ENCODE data around the gene ZNF264.
"Not testable (repeated sequence)": the region's sequence is repeated elsewhere in the genome, so short reads cannot be mapped to it uniquely, and the experiment has no call there.

ZNF264 gene

DNA sequence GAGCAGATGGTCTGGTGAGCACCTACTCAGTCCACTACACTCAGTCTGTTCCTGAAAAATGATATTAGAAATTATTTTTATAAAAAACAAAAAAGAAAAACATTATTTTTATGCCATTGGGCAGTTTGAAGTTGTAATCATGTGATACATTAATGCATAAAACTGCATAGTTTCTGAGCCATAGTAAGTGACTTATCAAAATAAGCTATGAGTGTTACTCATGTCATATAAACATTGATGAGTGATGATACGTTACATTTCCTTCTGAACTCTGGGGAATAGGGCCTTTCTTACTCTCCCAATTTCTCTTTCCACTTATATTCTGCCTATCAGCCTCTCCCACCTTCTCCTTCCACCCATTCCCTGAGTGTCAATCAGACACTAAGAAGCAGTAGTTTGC, 58.0 kb downstream of the ZNF264 start:
- Mint-ChIP-seq H3K4me3 (no peak overlapping the region), H3K27ac (ENCODE audit: low read depth) (no peak overlapping the region), H3K27me3 (no peaks in the 10 kb centered on the region), H3K9me3 (no peaks in the 10 kb centered on the region), H3K36me3 (ENCODE audit: insufficient read depth) (peaks cover 54% of the 10 kb centered on the region), H3K4me1 (peaks cover 22% of the 10 kb centered on the region)
- ATAC-seq (replicated peaks; ENCODE audit: extremely low read depth, poor library complexity, severe bottlenecking) (no peak), DNase-seq (ENCODE audit: low spot score in 2 of 2) (no peak)

DNA sequence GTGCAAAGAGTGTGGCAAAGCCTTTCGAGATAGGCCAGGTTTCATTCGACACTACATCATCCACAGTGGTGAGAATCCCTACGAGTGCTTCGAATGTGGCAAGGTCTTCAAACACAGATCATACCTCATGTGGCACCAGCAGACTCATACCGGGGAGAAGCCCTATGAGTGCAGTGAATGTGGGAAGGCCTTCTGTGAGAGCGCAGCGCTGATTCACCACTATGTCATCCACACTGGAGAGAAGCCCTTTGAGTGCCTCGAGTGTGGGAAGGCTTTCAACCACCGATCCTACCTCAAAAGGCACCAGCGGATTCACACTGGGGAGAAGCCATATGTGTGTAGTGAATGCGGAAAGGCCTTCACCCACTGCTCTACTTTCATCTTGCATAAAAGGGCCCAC, 62.5 kb downstream of the ZNF264 start:
- H3K27ac Mint-ChIP-seq (ENCODE audit: low read depth); DNase-seq (ENCODE audit: low spot score in 2 of 2); H3K9me3 Mint-ChIP-seq; H3K4me3 Mint-ChIP-seq; ATAC-seq (replicated peaks; ENCODE audit: extremely low read depth, poor library complexity, severe bottlenecking); H3K27me3 Mint-ChIP-seq: not testable (repeated sequence)
- H3K36me3 Mint-ChIP-seq (ENCODE audit: insufficient read depth): peaks cover 50% of the 10 kb centered on the region
- peaks cover 14% of the 10 kb centered on the region for H3K4me1 Mint-ChIP-seq

DNA sequence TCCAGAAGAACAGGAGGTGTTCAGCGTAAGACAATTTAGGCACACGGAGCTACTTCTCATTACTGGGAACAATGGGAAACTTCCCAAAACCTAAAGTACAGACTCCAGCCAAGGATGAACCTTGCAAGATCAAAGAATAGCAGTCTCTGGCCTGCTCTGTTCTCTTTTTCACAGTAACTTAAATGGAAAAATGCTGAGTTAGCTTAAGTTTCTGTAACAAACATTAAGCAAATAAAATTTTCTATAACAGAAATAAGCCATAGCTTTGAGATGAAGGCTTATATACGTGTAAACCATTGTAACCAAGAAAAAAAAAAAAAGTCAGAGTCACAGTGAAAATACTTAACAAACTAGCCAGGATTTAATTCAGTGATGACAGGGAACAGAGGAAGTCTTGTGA, 70.7 kb downstream of the ZNF264 start:
- H3K27me3 Mint-ChIP-seq: no peaks in the 10 kb centered on the region
- no peak overlapping the region for H3K4me3 Mint-ChIP-seq
- no peak for ATAC-seq (replicated peaks; ENCODE audit: extremely low read depth, poor library complexity, severe bottlenecking)
- no peak overlapping the region for H3K27ac Mint-ChIP-seq (ENCODE audit: low read depth)
- peaks cover 14% of the 10 kb centered on the region for H3K36me3 Mint-ChIP-seq (ENCODE audit: insufficient read depth)
- no peaks in the 10 kb centered on the region for H3K9me3 Mint-ChIP-seq
- H3K4me1 Mint-ChIP-seq: peaks cover 10% of the 10 kb centered on the region
- no peak for DNase-seq (ENCODE audit: low spot score in 2 of 2)

DNA sequence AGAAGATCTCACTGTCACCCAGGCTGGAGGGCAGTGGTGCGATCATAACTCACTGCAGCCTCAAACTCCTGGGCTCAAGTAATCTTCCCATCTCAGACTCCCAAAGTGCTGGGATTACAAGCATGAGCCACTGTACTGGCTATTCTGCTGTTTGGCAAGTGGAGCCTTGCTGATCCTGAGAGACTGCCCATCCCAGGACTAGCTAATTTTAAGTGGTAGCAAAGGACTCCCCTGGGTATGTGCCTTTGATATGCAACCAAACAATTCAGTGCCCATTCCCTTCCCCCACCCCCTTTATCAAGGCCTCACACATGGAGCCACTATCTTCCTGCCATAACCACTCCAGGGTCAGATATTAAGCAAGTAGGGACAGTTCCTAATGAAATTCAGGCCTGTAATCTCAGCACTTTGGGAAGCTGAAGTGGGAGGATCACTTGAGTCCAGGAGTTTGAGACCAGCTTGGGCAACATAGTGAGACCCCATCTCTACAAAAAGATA, 72.0 kb downstream of the ZNF264 start:
- no peak overlapping the region for H3K27ac Mint-ChIP-seq (ENCODE audit: low read depth)
- no peaks in the 10 kb centered on the region for H3K27me3 Mint-ChIP-seq
- H3K4me1 Mint-ChIP-seq: peaks cover 10% of the 10 kb centered on the region
- DNase-seq (ENCODE audit: low spot score in 2 of 2) (no peak), ATAC-seq (replicated peaks; ENCODE audit: extremely low read depth, poor library complexity, severe bottlenecking) (no peak)
- peaks cover 13% of the 10 kb centered on the region for H3K36me3 Mint-ChIP-seq (ENCODE audit: insufficient read depth)
- H3K9me3 Mint-ChIP-seq: no peaks in the 10 kb centered on the region
- H3K4me3 Mint-ChIP-seq: no peak overlapping the region

DNA sequence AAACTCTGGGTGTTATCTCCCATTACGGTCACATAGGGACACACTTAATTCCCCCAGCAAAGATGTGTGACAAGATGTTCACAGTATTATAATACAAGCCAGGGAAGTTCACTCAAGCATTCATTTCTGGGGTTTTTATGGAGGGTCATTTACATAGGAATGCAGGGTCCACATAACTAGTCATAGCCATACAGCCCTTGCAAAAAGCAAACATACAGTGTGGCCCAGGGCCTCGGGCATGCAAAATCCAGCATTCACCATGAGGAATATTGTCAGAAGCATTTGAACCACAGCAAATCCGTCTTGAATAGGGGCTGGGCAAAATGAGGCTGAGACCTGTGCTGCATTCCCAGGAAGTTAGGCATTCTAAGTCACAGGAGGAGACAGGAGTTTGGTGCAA, 76.0 kb downstream of the ZNF264 start:
- peaks cover 4% of the 10 kb centered on the region for H3K36me3 Mint-ChIP-seq (ENCODE audit: insufficient read depth)

DNA sequence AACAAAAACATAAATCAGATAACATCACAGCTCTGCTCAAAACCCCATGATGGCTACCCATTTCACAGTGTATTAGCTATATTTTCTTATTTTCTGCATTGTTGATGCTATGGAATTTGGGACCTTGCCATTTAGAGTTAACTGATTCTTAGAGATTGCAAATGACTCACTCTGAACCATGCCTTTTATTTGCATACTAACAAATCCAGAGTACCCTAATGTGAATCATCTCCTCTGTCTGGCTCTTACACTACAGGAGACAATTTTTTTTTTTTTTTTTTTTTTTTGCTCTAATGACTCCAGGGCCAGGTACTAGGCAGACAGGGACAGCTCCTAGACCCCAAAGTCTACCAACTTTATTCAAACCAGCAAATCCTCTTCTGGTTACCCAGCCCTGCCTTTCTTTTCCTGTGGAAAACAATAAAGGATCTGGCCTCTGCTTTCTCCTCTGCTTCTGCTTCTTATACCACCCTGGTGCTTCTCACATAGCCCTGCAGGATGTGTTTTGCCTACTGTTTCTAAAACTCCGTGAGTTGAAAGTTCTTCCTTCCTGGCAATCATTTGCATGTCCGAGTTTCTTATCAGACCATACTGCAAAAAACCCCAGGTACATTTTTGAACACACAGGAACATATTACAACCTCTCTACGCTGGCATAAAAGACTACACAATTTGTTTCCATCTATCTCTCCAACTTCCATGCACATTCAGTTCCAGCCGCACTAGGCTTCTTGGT, 78.4 kb downstream of the ZNF264 start:
- H3K36me3 Mint-ChIP-seq (ENCODE audit: insufficient read depth): peaks cover 3% of the 10 kb centered on the region
- no peaks in the 10 kb centered on the region for H3K9me3 Mint-ChIP-seq
- no peak for DNase-seq (ENCODE audit: low spot score in 2 of 2)
- H3K4me1 Mint-ChIP-seq: peaks cover 9% of the 10 kb centered on the region
- no peaks in the 10 kb centered on the region for H3K27me3 Mint-ChIP-seq
- no peak overlapping the region for H3K4me3 Mint-ChIP-seq
- ATAC-seq (replicated peaks; ENCODE audit: extremely low read depth, poor library complexity, severe bottlenecking): no peak
- no peak overlapping the region for H3K27ac Mint-ChIP-seq (ENCODE audit: low read depth)

More for the DNA sequence above, 76.0 kb downstream of the ZNF264 start:
- ATAC-seq (replicated peaks; ENCODE audit: extremely low read depth, poor library complexity, severe bottlenecking): no peak
- no peaks in the 10 kb centered on the region for H3K27me3 Mint-ChIP-seq
- DNase-seq (ENCODE audit: low spot score in 2 of 2): no peak
- H3K4me3 Mint-ChIP-seq: no peak overlapping the region
- H3K27ac Mint-ChIP-seq (ENCODE audit: low read depth): no peak overlapping the region
- H3K9me3 Mint-ChIP-seq: no peaks in the 10 kb centered on the region
- peaks cover 10% of the 10 kb centered on the region for H3K4me1 Mint-ChIP-seq

DNA sequence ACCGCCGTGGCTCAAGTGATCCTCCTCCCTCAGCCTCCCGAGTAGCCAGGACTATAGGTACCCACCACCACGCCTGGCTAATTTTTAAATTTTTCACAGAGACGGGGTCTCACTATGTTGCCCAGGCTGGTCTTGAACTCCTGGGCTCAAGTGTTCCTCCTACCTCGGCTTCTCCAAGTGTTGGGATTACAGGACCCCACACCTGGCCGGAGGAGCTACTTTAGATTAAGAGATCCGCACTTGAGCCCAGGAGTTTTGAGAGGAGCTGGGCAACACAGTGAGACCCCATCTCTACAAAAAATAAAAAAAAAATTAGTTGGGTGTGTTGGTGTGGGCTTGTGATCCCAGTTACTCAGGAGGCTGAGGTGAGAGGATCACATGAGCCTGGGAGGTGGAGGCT, 80.0 kb downstream of the ZNF264 start:
- DNase-seq (ENCODE audit: low spot score in 2 of 2) (no peak), ATAC-seq (replicated peaks; ENCODE audit: extremely low read depth, poor library complexity, severe bottlenecking) (no peak)
- no peak overlapping the region for H3K4me3 Mint-ChIP-seq
- H3K36me3 Mint-ChIP-seq (ENCODE audit: insufficient read depth): peaks cover 4% of the 10 kb centered on the region
- H3K27ac Mint-ChIP-seq (ENCODE audit: low read depth): no peak overlapping the region
- no peaks in the 10 kb centered on the region for H3K9me3 Mint-ChIP-seq
- no peaks in the 10 kb centered on the region for H3K27me3 Mint-ChIP-seq
- no peaks in the 10 kb centered on the region for H3K4me1 Mint-ChIP-seq
